HFFc6 (cell line): ENCODE data around the gene GPX5. TPM values are rescaled to one million over a fixed set of nuclear protein-coding genes. Genes with fewer than 3 reads are reported as not detected.
"Not testable (repeated sequence)": the region's sequence is repeated elsewhere in the genome, so short reads cannot be mapped to it uniquely, and the experiment has no call there.

Source experiments
- DNase-seq: peaks from one replicate; pipeline ENCODE4 v3.0.0-alpha.2; 2018
- H3K27ac Mint-ChIP-seq: 2 replicates; pipeline ENCODE4 v1.8.0; 2020; ENCODE audit warnings: mild to moderate bottlenecking, mixed read lengths
- H3K27me3 Mint-ChIP-seq: 2 replicates; pipeline ENCODE4 v1.8.0; 2021; ENCODE audit warnings: mild to moderate bottlenecking, moderate library complexity, mixed read lengths; ENCODE audit not compliant: insufficient read depth
- H3K36me3 Mint-ChIP-seq: 2 replicates; pipeline ENCODE4 v1.8.0; 2021; ENCODE audit warnings: low read depth, mixed read lengths
- H3K4me1 Mint-ChIP-seq: 2 replicates; pipeline ENCODE4 v1.8.0; 2020; ENCODE audit warnings: low read depth, mixed read lengths
- H3K4me3 Mint-ChIP-seq: 2 replicates; pipeline ENCODE4 v1.8.0; 2020; ENCODE audit warnings: mild to moderate bottlenecking, moderate library complexity, mixed read lengths
- H3K9me3 Mint-ChIP-seq: 2 replicates; pipeline ENCODE4 v1.8.0; 2020; ENCODE audit warnings: mild to moderate bottlenecking, mixed read lengths
- total RNA-seq, 6 experiments: library from RNA; stranded (reverse); fragmentation: NEBNext Ultra II Directional; extraction: Animal tissue kit (Norgen Biotek cat#: 25700); gene quantifications; 2 replicates in 1 of 6; 3 replicates in 5 of 6; pipeline ENCODE4 v1.2.3, GENCODE V29; 2021
- TF ChIP-seq, protein P1 (sequence below): fragments of 200-600 bp; sonication (generic); IDR thresholded peaks from 2 replicates; pipeline ENCODE4 v1.5.0; 2021; ENCODE audit warnings: antibody characterized with exemption, mild to moderate bottlenecking

The GPX5 gene
- total RNA-seq, 6 experiments from 2014 or later: not detected

DNA sequence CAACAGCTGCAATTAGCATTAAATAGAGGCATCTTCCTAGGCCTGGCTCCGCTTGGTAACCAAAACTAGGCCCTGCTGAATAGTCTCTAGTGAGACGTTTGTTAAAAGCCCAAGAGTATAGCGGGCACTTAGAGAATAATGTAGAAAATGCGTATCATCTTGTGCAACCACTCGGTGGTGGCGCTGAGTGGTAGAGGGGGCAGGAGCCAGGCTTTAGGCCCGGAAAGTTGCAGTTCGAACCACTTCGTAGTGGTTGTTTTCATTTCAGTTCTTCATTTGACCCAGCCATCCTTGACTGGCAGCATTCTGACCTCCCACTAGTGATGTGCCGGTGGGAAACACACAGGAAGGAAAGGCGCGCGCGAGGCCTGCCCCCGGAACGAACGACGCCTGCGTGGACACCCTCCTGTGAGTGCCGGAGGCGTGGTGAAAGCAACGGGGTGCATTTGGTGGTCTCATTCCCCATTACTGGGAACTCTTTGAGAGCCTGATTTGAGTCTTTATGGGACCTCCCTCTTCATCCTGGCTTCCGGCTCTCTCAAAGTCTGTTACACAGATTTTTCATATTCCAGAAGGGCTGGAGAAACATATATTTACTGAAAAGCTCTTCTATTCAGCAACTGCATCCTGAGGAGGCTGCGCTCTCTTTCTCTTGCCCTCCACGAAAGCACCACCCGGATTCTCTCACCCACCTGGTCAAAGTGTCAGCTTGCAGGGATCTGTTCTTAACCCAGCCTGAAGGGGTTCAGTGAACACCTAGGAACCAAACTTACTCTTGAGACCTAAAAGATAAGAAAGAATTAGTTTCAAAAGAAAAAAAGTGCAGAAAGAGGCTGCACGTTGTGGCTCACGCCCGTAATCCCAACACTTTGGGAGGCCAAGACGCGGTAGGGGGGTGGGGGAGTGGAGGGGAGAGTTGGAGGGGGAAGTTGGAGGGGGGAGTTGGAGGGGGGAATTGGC lies 18.2 kb downstream of the GPX5 start:
- Mint-ChIP-seq H3K27me3 (peaks cover 12% of the 10 kb centered on the region), H3K4me1 (peaks cover 17% of the 10 kb centered on the region), H3K4me3 (peak overlapping the region; percentile 84), H3K9me3 (no peaks in the 10 kb centered on the region), H3K36me3 (no peaks in the 10 kb centered on the region), H3K27ac (no peak overlapping the region)
- TF ChIP-seq, protein P1, sequence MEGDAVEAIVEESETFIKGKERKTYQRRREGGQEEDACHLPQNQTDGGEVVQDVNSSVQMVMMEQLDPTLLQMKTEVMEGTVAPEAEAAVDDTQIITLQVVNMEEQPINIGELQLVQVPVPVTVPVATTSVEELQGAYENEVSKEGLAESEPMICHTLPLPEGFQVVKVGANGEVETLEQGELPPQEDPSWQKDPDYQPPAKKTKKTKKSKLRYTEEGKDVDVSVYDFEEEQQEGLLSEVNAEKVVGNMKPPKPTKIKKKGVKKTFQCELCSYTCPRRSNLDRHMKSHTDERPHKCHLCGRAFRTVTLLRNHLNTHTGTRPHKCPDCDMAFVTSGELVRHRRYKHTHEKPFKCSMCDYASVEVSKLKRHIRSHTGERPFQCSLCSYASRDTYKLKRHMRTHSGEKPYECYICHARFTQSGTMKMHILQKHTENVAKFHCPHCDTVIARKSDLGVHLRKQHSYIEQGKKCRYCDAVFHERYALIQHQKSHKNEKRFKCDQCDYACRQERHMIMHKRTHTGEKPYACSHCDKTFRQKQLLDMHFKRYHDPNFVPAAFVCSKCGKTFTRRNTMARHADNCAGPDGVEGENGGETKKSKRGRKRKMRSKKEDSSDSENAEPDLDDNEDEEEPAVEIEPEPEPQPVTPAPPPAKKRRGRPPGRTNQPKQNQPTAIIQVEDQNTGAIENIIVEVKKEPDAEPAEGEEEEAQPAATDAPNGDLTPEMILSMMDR: no peak
- no peak for DNase-seq

DNA sequence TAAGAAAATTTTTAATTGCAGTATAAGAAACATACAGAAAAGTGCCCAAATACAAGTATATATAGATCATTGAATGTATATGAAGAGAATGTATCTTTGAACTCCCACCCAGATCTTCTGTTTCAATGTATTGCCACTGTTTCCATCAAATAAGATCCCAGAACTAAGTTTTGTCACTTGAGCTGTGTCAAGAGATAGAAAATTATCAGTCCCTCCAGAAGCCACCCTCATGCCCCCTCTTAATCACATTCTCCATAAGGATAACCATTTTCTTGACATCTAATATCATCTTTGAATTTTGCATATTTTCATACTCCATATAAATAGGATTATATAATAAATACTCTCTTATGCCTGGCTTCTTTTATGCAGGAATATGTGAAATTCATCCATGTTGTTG lies 20.3 kb downstream of the GPX5 start:
- Mint-ChIP-seq H3K4me3 (no peak overlapping the region), H3K27me3 (peaks cover 14% of the 10 kb centered on the region), H3K4me1 (peaks cover 17% of the 10 kb centered on the region), H3K9me3 (no peaks in the 10 kb centered on the region), H3K27ac (no peak overlapping the region), H3K36me3 (no peaks in the 10 kb centered on the region)
- no peak for DNase-seq
- TF ChIP-seq, protein P1: no peak

DNA sequence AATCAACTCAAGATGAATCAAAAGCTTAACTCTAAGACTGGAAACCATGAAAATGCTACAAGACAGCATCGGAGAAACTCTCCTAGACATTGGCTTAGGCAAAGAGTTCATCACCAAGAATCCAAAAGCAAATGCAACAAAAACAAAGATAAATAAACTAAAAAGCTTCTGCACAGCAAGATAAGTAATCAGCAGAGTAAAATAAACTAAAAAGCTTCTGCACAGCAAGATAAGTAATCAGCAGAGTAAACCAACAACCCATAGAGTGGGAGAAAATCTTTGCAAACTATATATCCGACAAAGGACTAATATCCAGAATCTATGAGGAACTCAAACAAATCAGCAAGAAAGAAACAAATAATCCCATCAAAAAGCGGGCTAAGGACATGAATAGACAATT lies 21.3 kb downstream of the GPX5 start:
- not testable (repeated sequence) for H3K9me3 Mint-ChIP-seq, H3K27ac Mint-ChIP-seq, H3K36me3 Mint-ChIP-seq, DNase-seq, H3K4me3 Mint-ChIP-seq
- Mint-ChIP-seq H3K4me1 (peaks cover 17% of the 10 kb centered on the region), H3K27me3 (peaks cover 14% of the 10 kb centered on the region)

DNA sequence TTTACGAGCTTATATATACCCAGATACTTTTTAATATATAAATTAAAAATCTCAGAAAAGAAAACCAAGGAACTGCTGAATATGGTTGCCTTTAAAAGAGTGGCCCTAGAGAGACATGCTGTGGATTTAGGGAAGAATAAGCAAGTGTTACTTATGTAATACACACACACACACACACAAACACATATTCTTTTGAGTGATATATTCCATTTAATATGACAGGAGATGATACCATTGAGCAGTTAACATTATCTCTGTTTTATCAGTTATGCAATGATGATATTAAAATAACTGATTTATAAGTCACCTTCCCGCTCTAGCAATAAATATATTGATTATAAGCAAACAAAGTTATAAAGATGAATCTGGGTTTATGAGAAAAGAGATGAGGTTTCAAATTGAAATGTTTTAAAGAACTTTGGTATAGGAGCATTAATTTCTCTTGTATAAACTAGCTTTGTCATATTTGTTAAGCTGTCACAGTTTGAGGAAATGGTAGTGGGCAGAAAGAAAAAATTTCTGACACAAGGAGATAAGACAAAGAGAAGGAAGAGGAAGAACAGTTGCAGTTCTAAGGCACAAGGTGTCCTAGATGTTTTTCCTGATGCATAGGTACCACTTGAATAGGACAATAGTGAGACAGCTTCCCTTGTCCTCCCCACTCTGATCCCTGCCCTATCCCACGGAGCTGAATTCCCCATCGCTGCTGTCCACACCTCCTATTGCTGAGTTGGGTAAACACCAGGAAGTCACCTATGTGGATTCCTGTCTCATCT lies 26.4 kb downstream of the GPX5 start:
- Mint-ChIP-seq H3K4me3 (no peak overlapping the region), H3K27ac (no peak overlapping the region), H3K9me3 (no peaks in the 10 kb centered on the region), H3K4me1 (no peaks in the 10 kb centered on the region), H3K27me3 (peaks cover 15% of the 10 kb centered on the region), H3K36me3 (no peaks in the 10 kb centered on the region)
- TF ChIP-seq, protein P1: no peak
- DNase-seq: no peak

DNA sequence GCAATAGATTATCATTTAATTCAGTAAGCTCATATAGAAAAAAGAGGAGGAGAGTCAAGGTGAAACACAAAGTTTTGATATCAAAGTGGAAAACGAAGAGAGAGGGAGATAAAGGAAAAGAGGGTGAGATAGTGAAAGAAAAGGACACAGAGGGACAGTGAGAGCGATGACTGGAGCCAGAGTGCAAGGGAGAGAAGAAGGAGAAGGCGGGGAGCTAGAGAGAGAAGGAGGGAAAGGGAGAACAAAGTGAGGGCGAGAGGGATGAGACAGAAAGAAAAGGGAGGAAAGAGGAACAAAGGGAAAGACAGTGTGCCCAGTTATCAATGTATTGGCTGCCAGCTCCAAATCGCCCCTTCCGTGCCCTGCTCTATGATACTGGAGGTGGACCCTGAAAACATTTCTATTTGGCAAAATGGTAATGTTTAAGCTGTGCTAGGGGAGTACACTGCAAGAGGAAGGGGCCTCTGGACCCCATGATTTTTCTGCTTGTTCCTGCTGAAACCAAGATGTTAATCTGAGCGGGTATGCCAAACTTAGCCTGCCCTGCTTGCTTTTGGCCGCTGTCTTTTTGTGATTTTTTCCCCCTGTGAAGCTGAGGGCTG lies 27.8 kb downstream of the GPX5 start:
- H3K27me3 Mint-ChIP-seq: peaks cover 12% of the 10 kb centered on the region
- no peaks in the 10 kb centered on the region for H3K4me1 Mint-ChIP-seq
- H3K27ac Mint-ChIP-seq: no peak overlapping the region
- TF ChIP-seq, protein P1: no peak
- peak overlapping the region; percentile 27; the same call in 1 of the 2 replicates for H3K4me3 Mint-ChIP-seq
- H3K9me3 Mint-ChIP-seq: no peaks in the 10 kb centered on the region
- no peaks in the 10 kb centered on the region for H3K36me3 Mint-ChIP-seq
- DNase-seq: no peak
